A673 (cell line): Measurements from ENCODE around the gene DDX3X. TPM values are rescaled to one million over a fixed set of nuclear protein-coding genes. Genes with fewer than 3 reads are reported as not detected.

Experiments used
- BruUV-seq: library from RNA; stranded (reverse); fragments of 400-500 nt; replicated peaks from 2 replicates; lab custom pipeline; 2021; lab: Mats Ljungman, UMichigan
- CTCF ChIA-PET: fragments of 300-600 bp; sonication (Branson Sonifier 250); formaldehyde crosslinking; loops from one replicate; lab custom pipeline; 2022; ENCODE audit warnings: antibody characterized with exemption; lab: Charles Lee
- POLR2A ChIA-PET: fragments of 300-600 bp; sonication (Branson Sonifier 250); formaldehyde crosslinking; loops from one replicate; lab custom pipeline; 2022; ENCODE audit warnings: antibody characterized with exemption; ENCODE audit not compliant: low non-redundant PET; lab: Charles Lee
- DNase-seq: peaks from one replicate; pipeline ENCODE4 v3.0.0-alpha.2; 2015; ENCODE audit warnings: low spot score
- H3K27ac ChIP-seq: fragments of 200-600 bp; sonication (generic); 2 replicates; pipeline ENCODE4 v1.5.1; 2016; ENCODE audit warnings: mixed run types, low read depth, mild to moderate bottlenecking, mixed read lengths, antibody characterized with exemption, low read length; ENCODE audit not compliant: poor library complexity, severe bottlenecking
- H3K27me3 ChIP-seq: fragments of 200-600 bp; sonication (generic); replicated peaks from 2 replicates; pipeline ENCODE4 v1.6.1; 2017; ENCODE audit warnings: mixed run types, low read depth, mild to moderate bottlenecking, mixed read lengths, antibody characterized with exemption, low read length; ENCODE audit not compliant: insufficient read depth, poor library complexity
- H3K36me3 ChIP-seq: fragments of 200-600 bp; sonication (generic); 2 replicates; pipeline ENCODE4 v1.6.1; 2016; ENCODE audit warnings: mixed run types, mild to moderate bottlenecking, mixed read lengths, antibody characterized with exemption, low read length; ENCODE audit not compliant: insufficient read depth, poor library complexity, severe bottlenecking
- H3K4me1 ChIP-seq: fragments of 200-600 bp; sonication (generic); 2 replicates; pipeline ENCODE4 v1.6.1; 2017; ENCODE audit warnings: mixed run types, mild to moderate bottlenecking, mixed read lengths, antibody characterized with exemption, low read length; ENCODE audit not compliant: insufficient read depth, poor library complexity, severe bottlenecking
- H3K4me3 ChIP-seq: fragments of 200-600 bp; sonication (generic); 2 replicates; pipeline ENCODE4 v1.5.1; 2016; ENCODE audit warnings: low read depth, mixed run types, mild to moderate bottlenecking, mixed read lengths, low read length; ENCODE audit not compliant: poor library complexity, severe bottlenecking
- H3K9me3 ChIP-seq: fragments of 200-600 bp; sonication (generic); 2 replicates; pipeline ENCODE4 v1.6.1; 2016; ENCODE audit warnings: mixed run types, low read depth, mild to moderate bottlenecking, mixed read lengths, antibody characterized with exemption, low read length; ENCODE audit not compliant: poor library complexity, severe bottlenecking
- EZH2 ChIP-seq: fragments of 200-600 bp; sonication (generic); IDR thresholded peaks from 2 replicates; pipeline ENCODE4 v1.6.1; 2017; ENCODE audit warnings: borderline replicate concordance, low read depth, mild to moderate bottlenecking, mixed read lengths, antibody characterized with exemption, low read length; ENCODE audit not compliant: poor library complexity, severe bottlenecking
- intact Hi-C: fragments of 100-400 bp; cut with micrococcal nuclease; formaldehyde crosslinking; loops from one replicate; pipeline ENCODE4 v1.10.0; 2022; ENCODE audit not compliant: unreplicated experiment
- total RNA-seq: library from RNA; stranded (reverse); gene quantifications from 2 replicates; pipeline ENCODE4 v1.2.3, GENCODE V29; 2021
- TF ChIP-seq, protein P1 (sequence below): fragments of 300-800, 200-600 bp; sonication (generic); conservative IDR thresholded peaks from 2 replicates; pipeline ENCODE4 v1.5.1; 2017; ENCODE audit warnings: low read depth, mild to moderate bottlenecking, antibody characterized with exemption, low read length, moderate library complexity, mixed read lengths

Gene DDX3X
- total RNA-seq, 1 experiment from 2014 or later = 454 TPM

DNA sequence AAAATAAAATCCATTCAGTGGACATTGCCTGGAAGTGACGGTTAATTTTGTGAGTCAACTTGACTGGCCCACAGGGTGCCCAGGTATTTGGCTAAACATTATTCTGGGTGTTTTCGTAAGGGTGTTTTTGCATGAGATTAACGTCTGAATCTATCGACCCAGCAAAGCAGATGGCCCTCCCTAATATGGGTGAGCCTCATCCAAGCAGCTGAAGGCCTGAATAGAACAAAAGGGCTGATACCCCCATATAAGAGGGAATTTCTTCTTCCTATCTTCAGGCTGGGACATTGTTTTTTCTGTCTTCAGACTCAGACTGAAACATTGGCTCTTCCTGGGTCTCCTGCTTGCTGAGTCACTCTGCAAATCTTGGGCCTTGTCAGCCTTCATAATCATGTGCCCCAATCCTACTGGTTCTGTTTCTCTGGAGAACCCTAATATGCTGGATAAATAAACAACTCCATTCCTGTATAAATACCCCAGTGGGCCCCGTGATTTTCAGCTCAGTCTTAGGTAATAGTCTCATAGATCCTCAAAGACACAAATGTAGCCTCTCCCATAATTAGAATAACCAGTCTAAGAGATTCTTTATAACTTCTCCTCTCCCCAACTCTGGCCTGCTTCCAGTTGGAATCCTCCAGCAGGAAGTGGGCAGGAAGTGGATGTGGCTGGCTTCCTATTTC, 33.1 kb upstream of the DDX3X start:
- Histone ChIP-seq H3K4me3 (no peak overlapping the region), H3K4me1 (peaks cover 8% of the 10 kb centered on the region), H3K27ac (no peak overlapping the region), H3K9me3 (no peaks in the 10 kb centered on the region), H3K36me3 (no peaks in the 10 kb centered on the region), H3K27me3 (no peaks in the 10 kb centered on the region)
- DNase-seq = peak; percentile 52
- no peak for TF ChIP-seq EZH2
- TF ChIP-seq, protein P1, sequence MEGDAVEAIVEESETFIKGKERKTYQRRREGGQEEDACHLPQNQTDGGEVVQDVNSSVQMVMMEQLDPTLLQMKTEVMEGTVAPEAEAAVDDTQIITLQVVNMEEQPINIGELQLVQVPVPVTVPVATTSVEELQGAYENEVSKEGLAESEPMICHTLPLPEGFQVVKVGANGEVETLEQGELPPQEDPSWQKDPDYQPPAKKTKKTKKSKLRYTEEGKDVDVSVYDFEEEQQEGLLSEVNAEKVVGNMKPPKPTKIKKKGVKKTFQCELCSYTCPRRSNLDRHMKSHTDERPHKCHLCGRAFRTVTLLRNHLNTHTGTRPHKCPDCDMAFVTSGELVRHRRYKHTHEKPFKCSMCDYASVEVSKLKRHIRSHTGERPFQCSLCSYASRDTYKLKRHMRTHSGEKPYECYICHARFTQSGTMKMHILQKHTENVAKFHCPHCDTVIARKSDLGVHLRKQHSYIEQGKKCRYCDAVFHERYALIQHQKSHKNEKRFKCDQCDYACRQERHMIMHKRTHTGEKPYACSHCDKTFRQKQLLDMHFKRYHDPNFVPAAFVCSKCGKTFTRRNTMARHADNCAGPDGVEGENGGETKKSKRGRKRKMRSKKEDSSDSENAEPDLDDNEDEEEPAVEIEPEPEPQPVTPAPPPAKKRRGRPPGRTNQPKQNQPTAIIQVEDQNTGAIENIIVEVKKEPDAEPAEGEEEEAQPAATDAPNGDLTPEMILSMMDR = no peak
- BruUV-seq = no TSS peak
- POLR2A ChIA-PET = interaction anchor here (0.5 kb wide), 1 partner anchor 865 kb away, joined by 4 read pairs; no protein-coding TSS in a partner anchor
- CTCF ChIA-PET = interaction anchor here (0.6 kb wide), 1 partner anchor 186 kb away, joined by 4 read pairs; no protein-coding TSS in a partner anchor
- intact Hi-C loops = no loop called here

DNA sequence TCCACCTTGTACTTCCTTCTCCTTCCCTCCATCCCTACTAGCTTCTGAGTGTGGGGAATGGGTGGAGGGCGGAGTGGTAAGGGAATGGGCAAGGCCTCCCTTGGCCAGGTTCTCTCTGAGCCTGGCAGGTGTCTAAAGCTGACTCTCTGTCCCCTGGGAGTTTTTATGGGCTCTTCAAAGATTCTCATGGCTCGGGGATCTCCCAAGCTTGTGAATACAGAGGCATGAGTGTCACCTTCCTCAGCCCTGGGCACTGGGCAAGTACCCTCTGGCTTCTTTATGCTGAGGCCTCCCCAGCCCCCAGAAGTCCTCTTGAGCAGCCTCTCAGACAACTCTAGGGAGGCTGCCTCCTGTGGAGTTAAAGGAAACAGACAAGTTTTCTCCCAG, 32.5 kb upstream of the DDX3X start:
- Histone ChIP-seq H3K9me3 (no peaks in the 10 kb centered on the region), H3K36me3 (no peaks in the 10 kb centered on the region), H3K27ac (no peak overlapping the region), H3K27me3 (no peaks in the 10 kb centered on the region), H3K4me3 (no peak overlapping the region), H3K4me1 (peaks cover 8% of the 10 kb centered on the region)
- intact Hi-C loops = no loop called here
- BruUV-seq = no TSS peak
- ChIA-PET CTCF (interaction anchor here (0.6 kb wide), 1 partner anchor 186 kb away, joined by 4 read pairs; no protein-coding TSS in a partner anchor), POLR2A (interaction anchor here (0.5 kb wide), 1 partner anchor 865 kb away, joined by 4 read pairs; no protein-coding TSS in a partner anchor)
- TF ChIP-seq, protein P1 = no peak
- TF ChIP-seq EZH2 = no peak
- no peak for DNase-seq

DNA sequence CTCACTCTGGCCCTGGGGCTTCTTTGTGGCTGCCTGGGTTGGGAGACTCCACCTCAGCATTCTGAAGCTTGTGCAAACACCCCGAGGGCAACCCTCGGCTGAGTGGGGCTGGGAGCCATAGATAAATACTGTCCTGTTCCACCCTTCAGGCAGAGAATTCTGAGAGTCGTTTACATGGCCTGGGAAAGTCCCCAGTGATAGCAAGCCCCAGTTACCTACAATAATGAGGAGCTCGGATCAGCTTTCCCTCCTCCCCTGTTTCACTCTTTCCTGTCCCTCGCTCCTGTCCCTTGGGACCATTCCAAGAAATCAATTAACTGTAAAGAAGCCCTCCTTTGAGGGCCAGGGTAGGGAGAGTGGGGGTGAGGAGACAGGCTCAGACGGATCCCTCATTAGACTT, 31.6 kb upstream of the DDX3X start:
- ChIA-PET POLR2A (no interaction called here), CTCF (no interaction called here)
- BruUV-seq = no TSS peak
- intact Hi-C loops = no loop called here
- TF ChIP-seq, protein P1 = no peak
- no peak for TF ChIP-seq EZH2
- Histone ChIP-seq H3K36me3 (no peaks in the 10 kb centered on the region), H3K27ac (no peak overlapping the region), H3K4me1 (peaks cover 8% of the 10 kb centered on the region), H3K9me3 (no peaks in the 10 kb centered on the region), H3K27me3 (no peaks in the 10 kb centered on the region), H3K4me3 (no peak overlapping the region)
- DNase-seq = no peak
